ENCODE data around the gene PDPK1. TPM values are rescaled to one million over a fixed set of nuclear protein-coding genes. Genes with fewer than 3 reads are reported as not detected.
A peak's percentile ranks its signal among the peaks of the same experiment; 100 is the strongest.
"Not testable (repeated sequence)": the region's sequence is repeated elsewhere in the genome, so short reads cannot be mapped to it uniquely, and the experiment has no call there.

The PDPK1 gene
- total RNA-seq, 5 donors from 2014 or later (not counting 1 experiment from before 2014, with no cell fraction given), result 49.8 to 68.4 (median 67.3) TPM

- H3K4me1 Mint-ChIP-seq; H3K27ac ChIP-seq (ENCODE audit: low read length); H3K9me3 ChIP-seq; H3K36me3 ChIP-seq (ENCODE audit: control insufficient read depth in 2 of 2, extremely low read depth in 1 of 2, insufficient read depth in 1 of 2, low read length in 1 of 2); H3K36me3 Mint-ChIP-seq; H3K4me1 ChIP-seq (ENCODE audit: control insufficient read depth in 1 of 2, extremely low read depth in 1 of 2, insufficient read depth in 2 of 2, low read length in 2 of 2); DNase-seq; H3K27ac Mint-ChIP-seq; H3K4me3 Mint-ChIP-seq; H3K9me3 Mint-ChIP-seq; ATAC-seq (replicated peaks in 1 of 4); H3K27me3 ChIP-seq (replicated peaks in 1 of 2; ENCODE audit: control insufficient read depth in 2 of 2, extremely low read depth in 1 of 2, insufficient read depth in 2 of 2, low read length in 1 of 2); H3K27me3 Mint-ChIP-seq; CTCF ChIA-PET; H3K4me3 ChIP-seq (ENCODE audit: control insufficient read depth in 1 of 2, extremely low read depth in 1 of 2, low read length in 1 of 2): not testable (repeated sequence)
- WGBS (ENCODE audit: insufficient coverage), result no CpG with 5 or more reads among the region's 17 CpGs
- POLR2A ChIA-PET, result interaction anchor here in 1 of 2 donors (0.7 kb wide), 1 partner anchor 133 kb away, joined by 8 read pairs; no protein-coding TSS in a partner anchor
Observed at GRCh38 chr16:2551420-2551889, 13.6 kb downstream of the PDPK1 start.

GRCh38 chr16:2554709-2555425 is 17.0 kb downstream of the PDPK1 start:
- H3K27me3 Mint-ChIP-seq; H3K9me3 ChIP-seq; POLR2A ChIA-PET; H3K27ac ChIP-seq (ENCODE audit: low read length); H3K36me3 ChIP-seq (ENCODE audit: control insufficient read depth in 2 of 2, extremely low read depth in 1 of 2, insufficient read depth in 1 of 2, low read length in 1 of 2); H3K4me1 Mint-ChIP-seq; H3K27ac Mint-ChIP-seq; CTCF ChIA-PET; ATAC-seq (replicated peaks in 1 of 4); H3K4me3 ChIP-seq (ENCODE audit: control insufficient read depth in 1 of 2, extremely low read depth in 1 of 2, low read length in 1 of 2); H3K4me3 Mint-ChIP-seq; DNase-seq; H3K4me1 ChIP-seq (ENCODE audit: control insufficient read depth in 1 of 2, extremely low read depth in 1 of 2, insufficient read depth in 2 of 2, low read length in 2 of 2); H3K9me3 Mint-ChIP-seq; H3K36me3 Mint-ChIP-seq; H3K27me3 ChIP-seq (replicated peaks in 1 of 2; ENCODE audit: control insufficient read depth in 2 of 2, extremely low read depth in 1 of 2, insufficient read depth in 2 of 2, low read length in 1 of 2): not testable (repeated sequence)
- WGBS (ENCODE audit: insufficient coverage), result no CpG with 5 or more reads among the region's 13 CpGs

GRCh38 chr16:2557150-2557549 is 19.3 kb downstream of the PDPK1 start:
- POLR2A ChIA-PET; H3K36me3 ChIP-seq (ENCODE audit: control insufficient read depth in 2 of 2, extremely low read depth in 1 of 2, insufficient read depth in 1 of 2, low read length in 1 of 2); DNase-seq; ATAC-seq (replicated peaks in 1 of 4); H3K9me3 Mint-ChIP-seq; H3K4me1 Mint-ChIP-seq; H3K27me3 ChIP-seq (replicated peaks in 1 of 2; ENCODE audit: control insufficient read depth in 2 of 2, extremely low read depth in 1 of 2, insufficient read depth in 2 of 2, low read length in 1 of 2); H3K4me1 ChIP-seq (ENCODE audit: control insufficient read depth in 1 of 2, extremely low read depth in 1 of 2, insufficient read depth in 2 of 2, low read length in 2 of 2); H3K9me3 ChIP-seq; H3K27me3 Mint-ChIP-seq; CTCF ChIA-PET; H3K4me3 Mint-ChIP-seq; H3K4me3 ChIP-seq (ENCODE audit: control insufficient read depth in 1 of 2, extremely low read depth in 1 of 2, low read length in 1 of 2); H3K27ac Mint-ChIP-seq; H3K27ac ChIP-seq (ENCODE audit: low read length); H3K36me3 Mint-ChIP-seq: not testable (repeated sequence)
- no CpG with 5 or more reads among the region's 15 CpGs for WGBS (ENCODE audit: insufficient coverage)

- POLR2A ChIA-PET; CTCF ChIA-PET; H3K27ac Mint-ChIP-seq; H3K9me3 Mint-ChIP-seq; H3K4me3 ChIP-seq (ENCODE audit: control insufficient read depth in 1 of 2, extremely low read depth in 1 of 2, low read length in 1 of 2); H3K36me3 ChIP-seq (ENCODE audit: control insufficient read depth in 2 of 2, extremely low read depth in 1 of 2, insufficient read depth in 1 of 2, low read length in 1 of 2); H3K27me3 ChIP-seq (replicated peaks in 1 of 2; ENCODE audit: control insufficient read depth in 2 of 2, extremely low read depth in 1 of 2, insufficient read depth in 2 of 2, low read length in 1 of 2); H3K9me3 ChIP-seq; DNase-seq; H3K4me1 Mint-ChIP-seq; H3K4me3 Mint-ChIP-seq; H3K27ac ChIP-seq (ENCODE audit: low read length); H3K4me1 ChIP-seq (ENCODE audit: control insufficient read depth in 1 of 2, extremely low read depth in 1 of 2, insufficient read depth in 2 of 2, low read length in 2 of 2); H3K27me3 Mint-ChIP-seq; H3K36me3 Mint-ChIP-seq: not testable (repeated sequence)
- WGBS (ENCODE audit: insufficient coverage), result no CpG with 5 or more reads among the region's 17 CpGs
- ATAC-seq (replicated peaks in 1 of 4), result peak in 3 of 4 experiments; percentile 10 to 25 (median 25)
Observed at GRCh38 chr16:2560131-2560797, 22.4 kb downstream of the PDPK1 start.

- DNase-seq, result peak in 33 of 35 experiments; percentile 19 to 74 (median 57)
- H3K4me3 ChIP-seq (ENCODE audit: control insufficient read depth in 1 of 2, extremely low read depth in 1 of 2, low read length in 1 of 2); H3K27ac Mint-ChIP-seq; H3K9me3 ChIP-seq; CTCF ChIA-PET; H3K4me3 Mint-ChIP-seq; H3K4me1 ChIP-seq (ENCODE audit: control insufficient read depth in 1 of 2, extremely low read depth in 1 of 2, insufficient read depth in 2 of 2, low read length in 2 of 2); POLR2A ChIA-PET; H3K4me1 Mint-ChIP-seq; H3K27ac ChIP-seq (ENCODE audit: low read length); H3K27me3 ChIP-seq (replicated peaks in 1 of 2; ENCODE audit: control insufficient read depth in 2 of 2, extremely low read depth in 1 of 2, insufficient read depth in 2 of 2, low read length in 1 of 2); H3K36me3 ChIP-seq (ENCODE audit: control insufficient read depth in 2 of 2, extremely low read depth in 1 of 2, insufficient read depth in 1 of 2, low read length in 1 of 2); H3K9me3 Mint-ChIP-seq; H3K27me3 Mint-ChIP-seq; H3K36me3 Mint-ChIP-seq: not testable (repeated sequence)
- no CpG with 5 or more reads among the region's 4 CpGs for WGBS (ENCODE audit: insufficient coverage)
- peak; percentile 92 to 95 (median 94) for ATAC-seq (replicated peaks in 1 of 4)
Observed at GRCh38 chr16:2560798-2561133, 22.9 kb downstream of the PDPK1 start.

GRCh38 chr16:2567506-2567905 is 29.7 kb downstream of the PDPK1 start:
- WGBS (ENCODE audit: insufficient coverage), result no CpG with 5 or more reads among the region's 6 CpGs
- H3K27ac Mint-ChIP-seq; H3K27me3 Mint-ChIP-seq; CTCF ChIA-PET; POLR2A ChIA-PET; H3K9me3 Mint-ChIP-seq; H3K4me3 ChIP-seq (ENCODE audit: control insufficient read depth in 1 of 2, extremely low read depth in 1 of 2, low read length in 1 of 2); H3K36me3 Mint-ChIP-seq; H3K4me1 ChIP-seq (ENCODE audit: control insufficient read depth in 1 of 2, extremely low read depth in 1 of 2, insufficient read depth in 2 of 2, low read length in 2 of 2); H3K9me3 ChIP-seq; H3K27ac ChIP-seq (ENCODE audit: low read length); DNase-seq; H3K36me3 ChIP-seq (ENCODE audit: control insufficient read depth in 2 of 2, extremely low read depth in 1 of 2, insufficient read depth in 1 of 2, low read length in 1 of 2); ATAC-seq (replicated peaks in 1 of 4); H3K4me3 Mint-ChIP-seq; H3K27me3 ChIP-seq (replicated peaks in 1 of 2; ENCODE audit: control insufficient read depth in 2 of 2, extremely low read depth in 1 of 2, insufficient read depth in 2 of 2, low read length in 1 of 2); H3K4me1 Mint-ChIP-seq: not testable (repeated sequence)

Data from T-cell (primary cell).